Stimulated activated CD4-positive, alpha-beta T cell treated with anti-CD3 and anti-CD28 coated beads, Interleukin-1b, Interleukin-23, amount 100 ng/mL, for 48 hours (primary cell): ENCODE results near the gene NME4.
"Not testable (repeated sequence)": the region's sequence is repeated elsewhere in the genome, so short reads cannot be mapped to it uniquely, and the experiment has no call there.

ENCODE experiments used
- DNase-seq: peaks from one replicate; pipeline ENCODE4 v3.0.0-alpha.2; 2020

NME4 gene

DNA sequence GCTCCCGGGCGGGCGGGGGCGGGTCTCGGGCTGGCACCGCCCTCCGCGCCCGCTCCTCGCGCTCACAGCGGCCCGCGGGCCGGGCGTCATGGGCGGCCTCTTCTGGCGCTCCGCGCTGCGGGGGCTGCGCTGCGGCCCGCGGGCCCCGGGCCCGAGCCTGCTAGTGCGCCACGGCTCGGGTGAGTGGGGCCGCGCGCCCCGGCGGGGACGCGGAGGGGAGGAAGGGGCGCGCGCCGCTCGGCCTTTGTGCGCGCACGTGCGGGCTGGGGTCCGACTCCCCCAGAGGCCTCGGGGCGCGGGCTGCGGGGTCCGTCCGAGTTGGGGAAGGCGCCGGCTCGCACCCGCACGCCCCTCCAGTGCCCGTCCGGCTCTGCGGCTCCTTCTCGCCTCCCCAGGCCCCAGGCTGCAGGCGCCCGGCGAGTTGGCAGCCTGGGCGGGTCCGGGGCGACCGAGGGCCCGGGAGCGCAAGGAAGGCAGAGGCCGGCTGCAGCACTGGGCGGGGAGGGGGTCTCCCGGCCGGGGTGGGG, at the start of gene NME4:
Gene NME4 (plus strand): TSS at position 65 of the 527 bp plus-strand sequence. CDS start 24 bp downstream, at position 89.
- DNase-seq: no peak

DNA sequence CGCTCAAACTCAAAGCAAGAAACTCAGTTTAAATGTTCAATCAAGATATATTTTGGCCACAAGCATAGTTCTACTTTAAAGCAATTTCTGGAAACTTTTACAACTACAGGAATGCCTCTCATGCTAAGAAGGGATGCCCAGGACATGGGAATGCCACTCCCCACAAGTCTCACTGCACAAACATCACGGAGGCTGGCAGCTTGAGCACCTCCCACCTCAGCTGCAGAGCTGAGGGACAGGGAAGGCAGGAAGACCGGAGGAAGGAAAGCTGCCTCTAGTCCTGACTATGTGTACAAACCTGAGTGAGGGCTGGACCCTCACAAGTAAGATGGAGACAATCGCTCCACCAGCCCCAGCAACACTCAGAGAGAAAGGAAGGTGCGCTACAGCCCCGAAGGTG, 49.8 kb upstream of the NME4 start:
- no peak for DNase-seq

DNA sequence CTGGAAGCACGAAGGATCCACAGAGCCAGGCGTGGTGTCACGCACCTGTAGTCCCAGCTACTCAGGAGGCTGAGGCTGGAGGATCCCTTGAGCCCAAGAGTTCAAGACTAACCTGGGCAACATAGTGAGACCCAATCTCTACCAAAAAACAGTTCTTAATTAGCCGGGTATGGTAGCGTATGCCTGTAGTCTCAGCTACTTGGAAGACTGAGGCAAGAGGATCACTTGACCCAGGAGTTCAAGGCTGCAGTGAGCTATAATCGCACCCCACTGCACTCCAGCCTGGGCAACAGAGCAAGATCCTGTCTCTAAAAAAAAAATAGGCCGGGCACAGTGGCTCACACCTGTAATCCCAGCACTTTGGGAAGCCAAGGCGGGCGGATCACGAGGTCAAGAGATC, 48.5 kb upstream of the NME4 start:
- not testable (repeated sequence) for DNase-seq

DNA sequence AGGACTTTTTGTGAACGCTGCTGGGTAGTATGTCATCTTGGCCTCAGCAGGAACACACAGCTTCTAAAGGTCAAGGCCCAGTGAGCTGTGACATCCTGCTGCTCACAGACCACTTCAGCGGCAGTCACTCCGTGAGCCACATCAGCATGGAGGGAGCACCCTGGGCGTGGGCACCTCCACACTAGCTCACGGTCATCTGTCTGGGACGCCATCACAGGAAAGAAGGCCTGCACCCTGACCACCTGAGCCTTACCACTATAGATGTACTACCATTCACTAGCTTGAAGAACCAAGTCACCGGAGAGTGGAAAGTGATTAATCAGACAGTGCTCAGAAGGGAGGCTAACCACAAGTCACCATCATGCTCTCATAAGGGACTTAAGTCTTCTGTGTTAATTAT, 47.8 kb upstream of the NME4 start:
- no peak for DNase-seq

DNA sequence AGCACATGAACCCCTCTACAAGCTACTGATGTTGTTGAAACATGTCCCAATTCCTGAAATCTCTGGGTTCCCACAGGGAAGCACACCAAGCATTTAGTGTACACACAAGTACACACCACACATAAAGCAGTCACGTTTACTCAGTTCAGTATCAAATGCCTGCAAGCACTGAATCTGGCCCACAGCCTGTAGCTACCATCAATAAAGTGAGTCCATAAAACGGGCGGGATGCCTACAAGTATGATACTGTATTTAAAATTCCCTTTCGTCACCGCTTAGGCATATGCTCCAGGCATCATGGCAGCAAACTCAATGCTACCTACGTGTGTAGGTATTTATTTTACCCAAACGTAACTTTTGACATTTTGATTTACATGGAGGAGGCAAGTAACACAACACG, 46.8 kb upstream of the NME4 start:
- DNase-seq: no peak

DNA sequence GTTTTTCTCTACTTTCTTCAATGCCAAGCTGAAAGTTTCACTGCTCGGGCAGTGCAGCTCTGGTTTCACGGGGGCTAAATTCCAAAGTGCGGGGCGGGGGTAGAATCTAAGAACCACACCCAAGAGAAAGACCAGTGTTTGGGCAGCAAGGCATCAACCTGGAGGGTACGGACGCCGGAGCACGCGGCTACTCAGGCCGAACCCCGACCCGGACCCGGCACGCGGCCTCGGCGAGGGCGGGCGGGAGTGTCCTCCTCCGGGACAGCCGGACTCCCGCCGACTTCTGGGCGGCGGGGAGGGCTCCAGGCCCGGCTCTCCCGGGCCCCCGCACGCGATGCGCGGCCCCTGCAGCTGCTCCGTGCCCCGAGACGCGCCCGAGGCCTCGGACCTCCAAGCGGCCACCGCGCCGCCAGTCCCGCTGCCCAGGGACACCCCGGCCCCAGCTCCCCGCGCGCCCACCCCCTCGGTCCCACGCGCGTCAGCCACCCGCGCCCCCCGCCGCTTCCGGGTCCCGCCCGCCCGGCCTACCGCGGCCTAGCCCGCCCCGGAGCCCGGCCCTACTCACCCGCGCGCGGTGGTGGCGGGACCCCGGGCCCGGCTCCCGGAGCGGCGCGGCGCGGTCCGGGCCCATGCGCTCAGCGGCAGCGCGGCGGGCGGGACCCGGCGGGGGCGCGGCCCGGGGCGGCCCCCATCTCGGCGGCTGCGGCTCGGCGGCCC, 45.0 kb upstream of the NME4 start:
- no peak for DNase-seq

DNA sequence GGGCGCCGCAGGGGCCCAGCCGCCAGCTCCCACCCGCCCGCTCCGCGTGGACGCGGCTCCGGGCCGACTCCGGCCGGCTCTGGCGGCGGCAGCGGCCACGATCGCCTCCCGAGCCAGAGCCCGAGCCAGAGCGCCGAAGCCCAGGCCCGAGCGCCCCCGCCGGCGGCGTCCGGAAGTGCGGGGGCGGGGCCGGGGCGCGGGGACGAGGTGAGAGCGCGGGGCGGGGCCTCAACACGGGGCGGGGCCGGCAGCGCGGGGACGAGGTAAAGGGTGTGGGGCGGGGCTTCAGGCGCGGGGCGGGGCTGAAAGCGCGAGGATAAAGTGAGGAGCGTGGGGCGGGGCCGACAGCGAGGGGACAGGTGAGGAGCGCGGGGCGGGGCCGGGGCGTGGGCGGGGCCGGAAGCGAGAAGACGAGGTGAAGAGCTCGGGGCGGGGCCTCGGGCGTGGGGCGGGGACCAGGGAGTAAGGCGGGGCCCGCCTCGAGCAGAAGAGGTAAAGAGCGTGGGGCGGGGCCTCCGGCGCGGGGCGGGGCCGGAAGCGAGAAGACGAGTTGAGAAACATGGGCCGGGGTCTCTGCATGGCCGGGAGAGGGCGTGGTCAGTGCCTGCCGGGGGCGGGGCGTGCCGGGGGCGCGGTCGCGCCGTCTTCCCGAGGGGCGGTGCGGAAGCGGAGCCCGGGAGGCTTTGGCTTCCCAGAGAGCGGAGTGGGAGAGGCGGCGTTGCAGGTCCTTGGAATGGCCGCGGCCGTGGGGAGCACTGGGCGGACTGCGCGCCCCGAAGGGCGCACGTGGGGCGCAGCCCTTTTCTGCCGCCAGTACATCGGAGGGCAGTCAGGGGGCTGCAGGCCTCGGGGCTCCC, 44.2 kb upstream of the NME4 start, which contains the start of gene AXIN1:
Gene AXIN1 (minus strand): TSS at position 177 of the 857 bp plus-strand sequence. CDS start 5,698 bp downstream, outside the sequence.
- DNase-seq: peak; percentile 100

DNA sequence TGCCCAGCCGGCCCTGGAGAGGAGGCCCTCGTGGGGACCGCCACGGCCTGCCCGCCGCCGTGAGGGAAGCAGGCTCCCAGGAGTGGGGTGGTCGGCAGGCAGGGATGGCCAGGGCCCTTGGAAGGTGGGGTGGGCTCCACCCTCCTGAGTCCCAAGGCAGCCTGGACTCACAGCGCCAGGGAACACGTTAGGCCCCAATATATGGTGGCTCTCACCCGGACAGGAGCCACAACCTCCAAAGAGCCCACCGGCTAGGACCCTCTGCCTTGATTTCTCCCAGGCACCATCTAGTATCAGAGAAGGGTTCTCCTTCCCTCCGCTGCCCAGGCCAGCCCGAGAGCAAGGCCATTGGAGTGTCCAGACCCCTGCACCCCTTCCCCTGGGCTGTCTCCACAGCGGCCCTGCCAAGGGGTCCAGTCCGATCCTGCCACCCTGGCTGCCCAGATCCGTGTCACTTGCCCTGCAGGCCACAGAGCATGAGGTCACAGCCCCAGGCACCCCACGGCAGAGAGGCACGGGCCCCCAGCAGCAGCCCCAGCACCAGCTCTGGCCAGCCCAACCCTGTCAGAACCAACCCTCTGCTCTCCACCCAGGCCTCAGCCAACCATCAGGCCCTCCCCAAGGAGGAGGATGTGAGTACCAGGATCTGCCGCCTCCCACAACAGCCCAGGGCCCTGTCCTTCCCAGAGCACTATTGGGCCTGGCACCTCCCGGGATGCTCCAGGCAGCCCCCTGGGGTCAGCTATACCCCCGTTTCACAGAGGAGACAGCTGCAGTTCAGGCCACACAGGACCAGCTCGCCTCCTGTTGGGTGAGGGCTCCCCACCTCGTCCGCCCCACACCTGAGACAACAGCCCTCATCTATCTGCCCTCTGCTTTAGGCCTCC, 43.4 kb upstream of the NME4 start:
- no peak for DNase-seq

DNA sequence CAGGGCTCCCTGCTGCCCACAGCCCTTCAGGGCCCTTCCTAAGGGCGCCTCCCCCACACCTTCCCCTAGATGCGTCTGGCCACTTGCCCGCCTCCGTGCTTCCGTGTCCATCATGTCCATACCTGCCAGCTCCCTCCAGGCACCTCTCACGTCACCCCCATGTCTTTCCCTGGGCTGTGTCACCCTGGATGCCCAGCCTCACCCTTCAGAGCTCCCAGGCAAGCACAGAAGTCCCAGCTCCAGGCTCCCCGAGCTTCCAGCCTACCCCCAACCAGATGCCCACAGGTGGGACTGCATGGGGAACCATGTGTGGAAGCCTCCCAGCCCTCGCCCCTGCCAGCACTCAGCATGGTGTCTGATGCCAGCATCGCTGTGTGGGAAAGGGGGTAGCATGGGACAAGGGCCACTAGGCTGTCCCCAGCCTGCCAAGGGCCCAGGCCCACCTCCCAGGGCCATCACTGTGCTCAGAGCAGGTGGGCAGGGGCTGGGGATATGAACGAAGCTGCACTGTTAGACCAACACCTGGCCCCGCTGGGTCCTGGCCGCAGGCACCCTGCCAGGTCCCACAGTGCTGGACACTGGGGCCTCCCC, 42.6 kb upstream of the NME4 start:
- no peak for DNase-seq

DNA sequence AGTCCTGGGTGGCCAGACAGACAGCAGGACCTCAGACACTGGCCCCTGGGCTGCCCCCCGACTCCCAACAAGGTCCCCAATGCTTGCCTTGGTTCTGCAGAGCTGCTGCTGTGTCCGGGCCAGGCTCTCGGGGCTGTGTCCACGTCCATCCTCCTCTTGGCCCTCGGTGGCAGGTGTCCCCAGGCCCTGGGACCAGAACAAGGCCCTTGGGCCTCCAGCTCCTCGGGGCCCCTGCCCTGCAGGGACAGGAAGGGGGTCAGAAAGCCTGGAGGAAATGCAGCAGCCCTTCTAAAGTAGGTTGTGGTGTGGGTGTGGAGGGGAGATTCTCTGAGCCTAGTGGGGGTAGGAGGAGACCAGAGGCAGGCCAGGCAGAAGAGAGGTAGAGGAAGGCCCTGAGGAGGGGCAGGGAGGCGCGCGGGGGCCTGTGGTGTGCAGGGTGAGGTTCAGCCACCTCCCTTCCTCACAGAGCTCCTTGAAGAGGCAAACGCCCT, 42.0 kb upstream of the NME4 start:
- no peak for DNase-seq

DNA sequence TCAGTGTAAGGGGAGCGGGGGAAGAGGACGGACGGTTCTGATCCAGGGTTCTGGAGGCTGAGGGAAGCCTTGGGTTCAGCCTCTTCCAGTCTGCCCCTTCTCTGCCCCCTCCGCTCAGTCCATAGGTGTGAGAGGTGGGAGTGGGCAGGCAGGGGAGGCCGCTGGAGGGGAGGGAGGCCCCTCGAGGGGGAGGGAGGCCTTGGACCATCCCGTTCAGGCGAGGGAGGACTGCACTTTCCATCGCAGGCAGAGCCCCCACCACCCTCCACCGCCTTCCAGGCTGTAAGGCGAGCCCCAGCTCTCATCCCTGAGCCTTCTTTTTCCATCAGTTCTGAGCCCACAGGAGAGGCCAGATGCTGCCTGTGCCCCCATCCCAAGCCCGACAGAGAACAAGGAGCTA, 40.3 kb upstream of the NME4 start:
- no peak for DNase-seq

DNA sequence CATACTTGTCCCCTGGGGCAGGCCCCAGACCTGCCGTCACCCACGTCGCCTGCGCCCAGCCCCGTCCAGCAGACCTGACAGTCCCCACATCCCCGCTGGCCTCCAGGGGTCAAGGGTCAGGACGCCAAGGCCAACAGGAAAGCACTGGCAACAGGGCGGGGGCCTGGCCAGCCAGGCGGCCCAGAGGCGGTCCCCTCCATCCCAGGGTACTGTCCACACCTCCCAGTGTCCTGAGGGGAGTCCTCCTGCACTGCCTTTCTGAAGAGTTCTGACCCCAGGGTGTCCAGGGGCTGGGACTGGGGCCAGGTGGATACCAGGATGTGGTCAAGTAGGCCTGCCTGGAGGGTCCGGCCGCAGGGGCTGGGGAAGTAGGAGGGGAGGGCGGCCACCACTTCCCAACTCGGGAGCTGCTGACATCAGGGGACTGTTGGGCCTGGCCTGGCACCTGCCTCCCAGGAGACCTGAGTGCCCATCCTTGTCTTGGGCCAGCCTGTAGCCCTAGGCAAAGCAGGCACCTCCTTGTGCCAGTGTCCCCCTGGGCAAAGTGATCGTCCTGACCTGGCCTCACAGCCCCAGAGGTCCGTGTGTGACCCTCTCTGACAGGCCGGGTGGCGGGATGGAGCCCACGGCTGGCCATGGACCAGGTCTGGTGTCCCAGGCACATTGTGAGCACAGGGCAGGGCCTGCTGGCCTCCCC, 37.8 kb upstream of the NME4 start:
- DNase-seq: no peak

DNA sequence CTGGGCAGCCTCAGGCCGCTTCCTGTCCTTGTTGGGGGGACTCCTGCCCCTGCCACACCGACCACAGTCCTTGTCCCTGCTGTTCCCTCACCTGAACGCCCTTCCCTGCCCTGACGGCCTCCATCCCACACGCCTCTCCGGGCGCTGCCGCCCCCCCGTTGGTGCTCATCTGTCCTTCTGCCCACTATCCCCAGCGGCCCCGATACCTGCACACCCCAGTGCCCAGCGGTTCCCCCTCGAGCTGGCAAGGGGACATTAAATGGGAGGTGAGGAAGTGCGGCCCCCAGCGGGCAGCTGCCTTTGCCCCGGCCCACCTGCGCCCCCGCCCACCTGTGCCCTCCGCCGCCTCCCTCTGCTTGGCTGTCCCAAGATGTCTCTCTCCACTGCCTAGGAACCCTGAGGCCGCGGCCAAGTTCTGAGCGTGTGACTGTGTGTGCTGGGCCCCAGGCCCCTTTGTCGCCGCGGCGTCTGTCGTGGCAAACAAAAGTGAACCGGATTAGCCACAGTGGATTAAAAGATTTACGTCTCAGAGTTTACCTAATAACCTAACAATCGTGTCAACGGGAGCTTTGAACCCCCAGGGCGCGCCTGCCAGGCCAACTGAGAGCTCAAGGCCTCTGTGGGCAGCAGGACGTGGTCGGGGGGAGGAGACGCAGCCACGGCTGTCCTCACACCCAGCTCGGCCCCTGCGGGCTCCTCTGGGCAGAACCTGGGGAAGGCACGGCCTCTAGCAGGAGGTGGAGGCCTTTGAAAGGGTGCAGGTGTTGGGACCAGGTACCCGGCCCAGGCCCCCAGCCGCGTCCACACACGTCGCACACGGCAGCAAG, 36.9 kb upstream of the NME4 start:
- DNase-seq: no peak

DNA sequence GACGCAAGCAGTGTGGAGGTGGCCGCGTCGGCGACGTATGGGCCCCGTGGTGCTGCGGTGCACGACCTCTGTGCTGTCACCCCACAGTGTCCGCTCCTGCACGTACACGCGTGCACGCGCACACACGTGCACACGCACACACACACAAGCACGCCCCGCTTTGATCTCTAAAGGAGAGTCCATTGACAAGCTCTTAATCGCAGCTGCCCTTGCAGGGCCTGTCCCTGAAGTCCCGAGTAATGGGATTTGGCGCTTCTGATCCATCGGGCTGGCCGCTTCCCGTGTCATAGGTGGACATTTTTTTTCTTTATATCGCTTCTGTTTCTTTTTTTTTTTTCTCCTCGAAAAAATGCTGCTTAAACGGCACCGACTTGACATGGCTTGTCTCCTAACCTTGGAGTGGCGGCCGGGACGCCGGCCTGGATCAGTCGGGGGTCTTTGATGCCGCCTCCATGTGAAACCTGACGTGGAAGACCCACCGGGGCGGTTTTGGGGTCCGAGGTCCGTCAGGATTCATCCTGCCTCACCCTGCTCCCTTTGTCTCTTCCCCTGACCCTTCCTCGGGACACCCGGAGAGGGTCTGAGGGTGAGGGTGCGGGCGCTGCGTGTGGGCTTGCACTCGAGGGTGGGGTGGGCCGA, 36.2 kb upstream of the NME4 start:
- DNase-seq: no peak

DNA sequence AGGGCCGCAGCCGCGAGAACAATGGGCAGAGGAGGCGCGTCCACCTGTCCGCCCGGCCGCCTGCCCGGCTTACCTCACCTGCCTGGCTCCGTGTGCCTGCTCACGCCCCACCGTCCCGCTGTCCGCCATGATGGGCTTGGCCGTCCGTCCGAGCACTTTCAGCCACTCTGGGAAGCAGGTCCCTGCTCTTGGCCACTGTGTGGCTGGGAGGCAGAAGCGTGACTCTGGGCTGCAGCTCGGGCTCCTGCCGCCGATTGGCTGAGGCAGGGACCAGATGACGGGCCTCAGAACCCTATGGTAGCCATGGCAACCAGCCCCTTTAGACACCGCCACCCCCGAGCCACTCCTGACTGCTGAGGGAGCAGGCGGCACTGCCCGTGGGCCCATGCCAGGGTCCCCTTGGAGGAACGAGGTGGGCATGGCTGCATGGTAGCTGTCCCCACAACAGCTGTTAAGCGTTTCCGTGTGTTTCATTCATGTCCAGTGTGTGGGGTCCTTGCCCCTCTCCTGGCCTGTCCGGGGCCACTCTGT, 35.6 kb upstream of the NME4 start:
- no peak for DNase-seq

DNA sequence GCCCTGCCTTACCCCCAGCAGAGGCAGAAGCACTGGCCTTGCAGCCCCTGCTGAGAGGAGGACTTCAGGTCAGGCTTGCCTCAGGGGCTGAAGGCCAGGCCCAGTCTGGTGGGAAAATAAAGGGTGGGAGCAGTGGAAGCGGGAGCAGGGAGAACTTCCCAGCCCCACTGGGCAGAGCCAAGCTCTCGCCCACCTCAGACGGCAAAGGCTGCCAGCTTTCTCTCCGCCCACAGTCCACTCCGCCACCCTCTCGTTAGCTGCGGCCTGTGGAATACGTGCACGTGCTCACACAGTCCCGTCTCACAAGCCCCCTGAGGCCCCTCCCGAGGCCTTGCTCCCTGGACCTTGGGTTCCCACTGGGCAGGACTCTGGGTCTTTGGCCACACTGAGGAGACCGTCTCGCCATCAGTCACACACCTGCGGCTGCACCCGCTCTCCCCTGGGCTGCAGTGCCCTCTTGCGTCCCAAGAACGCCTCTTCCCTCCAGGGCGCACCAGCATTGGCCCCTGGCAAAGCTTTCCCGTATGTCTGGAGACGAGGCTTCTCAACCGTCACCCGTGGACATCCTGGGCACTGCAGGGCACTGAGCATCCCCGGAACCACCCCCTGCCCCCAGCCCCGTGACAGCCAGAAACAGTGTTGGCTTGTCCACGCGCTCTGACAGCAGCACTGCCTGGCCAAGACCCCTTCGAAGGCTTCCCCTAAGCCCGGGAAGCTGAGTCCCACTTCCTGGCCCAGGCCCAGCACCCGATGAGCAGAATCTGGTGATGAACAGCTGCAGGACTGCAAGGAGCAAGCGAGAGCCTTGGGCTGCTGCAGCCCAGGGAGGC, 34.9 kb upstream of the NME4 start:
- peak; percentile 76 for DNase-seq

DNA sequence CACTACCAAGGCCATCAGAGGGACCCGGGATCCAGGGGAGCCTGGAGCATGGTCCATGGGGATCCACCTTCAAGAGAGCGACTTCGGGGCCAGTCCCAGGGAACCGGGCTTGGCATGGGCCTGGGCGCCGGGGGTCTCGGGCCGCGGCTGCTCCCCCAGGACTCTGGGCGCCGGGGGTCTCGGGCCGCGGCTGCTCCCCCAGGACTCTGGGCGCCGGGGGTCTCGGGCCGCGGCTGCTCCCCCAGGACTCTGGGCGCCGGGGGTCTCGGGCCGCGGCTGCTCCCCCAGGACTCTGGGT, 34.3 kb upstream of the NME4 start:
- not testable (repeated sequence) for DNase-seq

DNA sequence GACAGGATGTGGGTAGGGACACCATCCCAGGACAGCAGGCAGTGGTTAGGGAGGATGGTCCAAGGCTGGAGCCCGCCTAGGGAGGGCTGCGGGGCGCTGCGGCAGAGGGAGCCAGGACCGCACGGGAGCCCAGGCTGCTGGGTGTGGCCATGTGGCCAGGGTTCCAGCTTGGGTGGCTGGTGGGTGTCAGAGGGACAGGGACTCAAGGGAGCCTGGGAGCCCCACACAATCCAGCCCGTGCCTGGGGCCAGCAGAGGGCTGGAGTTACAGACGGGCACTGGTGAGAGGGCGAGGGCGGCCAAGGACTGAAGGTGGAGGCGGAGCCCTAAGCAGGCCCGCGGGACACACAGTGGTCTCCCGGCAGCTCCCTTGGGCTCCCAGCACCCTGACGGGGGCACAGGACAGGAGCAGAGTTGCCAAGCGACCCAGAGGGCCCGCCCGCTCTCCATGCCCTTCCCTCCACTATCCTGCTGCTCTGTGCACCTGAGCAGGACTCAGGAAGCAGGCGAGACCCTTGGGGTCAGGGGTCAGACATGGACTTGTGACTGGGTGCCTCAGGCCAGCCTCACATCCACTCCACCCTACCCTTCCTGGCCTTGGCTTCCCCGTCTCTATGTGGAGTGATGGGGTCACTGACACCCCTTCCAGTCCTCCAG, 33.8 kb upstream of the NME4 start:
- DNase-seq: no peak
